ENCODE measurements around the gene CCDC77. TPM values are rescaled to one million over a fixed set of nuclear protein-coding genes. Genes with fewer than 3 reads are reported as not detected.

CCDC77 gene
- total RNA-seq, 4 donors from 2014 or later, result 3.4 to 18.3 (median 5.7) TPM

DNA sequence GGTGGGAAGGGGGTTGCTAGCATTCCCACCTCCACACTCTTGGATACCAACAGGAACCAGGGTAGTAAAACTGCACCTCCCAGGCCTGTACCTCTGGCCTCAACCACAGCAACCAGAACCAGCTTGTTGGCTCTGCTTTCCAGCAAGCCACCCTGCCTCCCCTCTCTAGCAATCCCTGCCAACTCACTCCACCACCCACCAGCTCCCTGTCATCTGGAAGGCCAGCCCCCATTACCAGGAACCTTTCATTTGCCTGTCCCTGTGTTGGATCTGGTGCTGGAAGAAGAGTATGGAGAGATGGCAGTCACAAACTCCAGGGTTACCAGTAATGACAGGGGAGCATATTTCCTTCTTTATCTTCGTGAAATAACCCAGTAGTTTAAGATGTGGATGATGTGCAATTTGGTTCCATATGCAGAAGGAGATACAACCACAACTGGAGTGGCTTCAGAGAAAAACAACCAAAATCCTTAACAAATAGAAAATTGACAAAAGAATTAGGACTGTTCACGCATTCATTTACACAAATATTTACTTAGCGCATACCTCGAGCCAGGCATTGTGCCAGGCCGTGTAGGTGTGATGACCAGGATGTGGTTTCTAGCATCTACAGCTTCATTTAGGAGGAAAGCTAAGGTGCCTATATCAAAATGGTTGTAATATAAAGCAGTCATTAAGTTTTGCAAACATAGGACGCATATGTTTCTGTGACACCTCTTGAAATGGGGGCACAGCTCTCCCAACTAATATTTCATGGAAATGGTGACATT lies 61.7 kb downstream of the CCDC77 start:
- no peak for DNase-seq (ENCODE audit: low spot score in 2 of 2)
- WGBS, 2 donors, result 75 to 81% methylated on average over 6 of the region's 6 CpGs

GRCh38 chr12:464484-465267 lies 63.2 kb downstream of the CCDC77 start:
- no peak for DNase-seq (ENCODE audit: low spot score in 2 of 2)

More for the DNA sequence above, 61.7 kb downstream of the CCDC77 start:
- TF ChIP-seq, protein P1, sequence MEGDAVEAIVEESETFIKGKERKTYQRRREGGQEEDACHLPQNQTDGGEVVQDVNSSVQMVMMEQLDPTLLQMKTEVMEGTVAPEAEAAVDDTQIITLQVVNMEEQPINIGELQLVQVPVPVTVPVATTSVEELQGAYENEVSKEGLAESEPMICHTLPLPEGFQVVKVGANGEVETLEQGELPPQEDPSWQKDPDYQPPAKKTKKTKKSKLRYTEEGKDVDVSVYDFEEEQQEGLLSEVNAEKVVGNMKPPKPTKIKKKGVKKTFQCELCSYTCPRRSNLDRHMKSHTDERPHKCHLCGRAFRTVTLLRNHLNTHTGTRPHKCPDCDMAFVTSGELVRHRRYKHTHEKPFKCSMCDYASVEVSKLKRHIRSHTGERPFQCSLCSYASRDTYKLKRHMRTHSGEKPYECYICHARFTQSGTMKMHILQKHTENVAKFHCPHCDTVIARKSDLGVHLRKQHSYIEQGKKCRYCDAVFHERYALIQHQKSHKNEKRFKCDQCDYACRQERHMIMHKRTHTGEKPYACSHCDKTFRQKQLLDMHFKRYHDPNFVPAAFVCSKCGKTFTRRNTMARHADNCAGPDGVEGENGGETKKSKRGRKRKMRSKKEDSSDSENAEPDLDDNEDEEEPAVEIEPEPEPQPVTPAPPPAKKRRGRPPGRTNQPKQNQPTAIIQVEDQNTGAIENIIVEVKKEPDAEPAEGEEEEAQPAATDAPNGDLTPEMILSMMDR (IDR thresholded peaks at IDR 0.05), result no peak
- no peak for TF ChIP-seq POLR2A (IDR thresholded peaks at IDR 0.05)
- intact Hi-C loops (cut with DNase I; ENCODE audit: low total_unique reads), result no loop called here
- no peak overlapping the region for H3K4me3 ChIP-seq (ENCODE audit: low read depth, poor library complexity, severe bottlenecking)

DNA sequence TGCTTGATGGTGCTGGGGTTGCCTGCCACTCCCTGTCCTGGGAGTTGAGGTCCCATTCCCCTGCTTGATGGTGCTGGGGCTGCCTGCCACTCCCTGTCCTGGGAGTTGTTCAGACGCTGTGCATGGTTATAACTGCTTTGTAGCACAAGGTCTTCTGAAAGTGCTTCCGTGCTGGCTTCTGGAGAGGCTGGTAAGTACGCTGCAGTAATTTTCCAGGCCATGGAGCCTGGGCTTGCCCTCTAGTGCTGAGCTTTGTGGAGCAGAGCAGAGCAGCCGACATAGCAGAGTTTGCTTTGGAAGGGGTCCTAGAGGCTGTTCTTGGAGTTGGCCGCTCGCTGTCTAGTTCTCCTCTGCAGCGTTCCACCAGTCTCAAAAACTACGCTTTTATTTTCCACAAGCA lies 64.6 kb downstream of the CCDC77 start:
- no peak for DNase-seq (ENCODE audit: low spot score in 2 of 2)
- intact Hi-C loops (cut with DNase I; ENCODE audit: low total_unique reads), result no loop called here

More at GRCh38 chr12:464484-465267, 63.2 kb downstream of the CCDC77 start:
- H3K4me3 ChIP-seq (ENCODE audit: low read depth, poor library complexity, severe bottlenecking), result no peak overlapping the region
- intact Hi-C loops (cut with DNase I; ENCODE audit: low total_unique reads), result no loop called here
- WGBS, 2 donors, result 51 to 56% methylated on average over 16 of the region's 16 CpGs
- TF ChIP-seq, protein P1 (IDR thresholded peaks at IDR 0.05), result no peak
- TF ChIP-seq POLR2A (IDR thresholded peaks at IDR 0.05), result no peak

GRCh38 chr12:466762-467161 lies 65.3 kb downstream of the CCDC77 start:
- WGBS, 2 donors, result 82 to 92% methylated on average over 5 of the region's 5 CpGs
- intact Hi-C loops (cut with DNase I; ENCODE audit: low total_unique reads), result no loop called here
- H3K4me3 ChIP-seq (ENCODE audit: low read depth, poor library complexity, severe bottlenecking), result no peak overlapping the region
- no peak for DNase-seq (ENCODE audit: low spot score in 2 of 2)
- TF ChIP-seq, protein P1 (IDR thresholded peaks at IDR 0.05), result no peak
- TF ChIP-seq POLR2A (IDR thresholded peaks at IDR 0.05), result no peak

More for the DNA sequence above, 64.6 kb downstream of the CCDC77 start:
- no peak overlapping the region for H3K4me3 ChIP-seq (ENCODE audit: low read depth, poor library complexity, severe bottlenecking)
- TF ChIP-seq, protein P1 (IDR thresholded peaks at IDR 0.05), result no peak
- TF ChIP-seq POLR2A (IDR thresholded peaks at IDR 0.05), result no peak
- WGBS, 2 donors, result 91 to 92% methylated on average over 8 of the region's 8 CpGs

DNA sequence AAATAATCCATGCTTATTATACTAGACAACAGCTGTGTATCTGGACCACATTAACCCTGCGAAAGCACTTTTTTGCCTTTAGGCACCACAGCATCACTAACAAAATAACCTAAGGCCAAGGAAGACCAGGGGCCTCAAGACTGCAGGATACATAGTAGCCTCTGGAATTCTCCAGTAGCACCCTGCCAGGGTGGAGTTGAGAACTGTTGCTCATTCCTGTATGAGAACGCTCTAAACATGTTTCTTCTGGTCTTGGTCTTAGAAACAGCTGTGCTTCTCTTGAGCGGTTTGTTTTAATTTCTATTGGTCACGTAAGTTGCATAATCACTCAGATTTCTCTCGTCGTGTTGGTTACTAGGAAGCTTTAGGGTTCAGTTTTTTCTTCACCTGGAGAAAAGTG lies 66.1 kb downstream of the CCDC77 start:
- TF ChIP-seq POLR2A (IDR thresholded peaks at IDR 0.05), result no peak
- TF ChIP-seq, protein P1 (IDR thresholded peaks at IDR 0.05), result no peak
- WGBS, 2 donors, result 75 to 79% methylated on average over 6 of the region's 6 CpGs
- no peak for DNase-seq (ENCODE audit: low spot score in 2 of 2)
- H3K4me3 ChIP-seq (ENCODE audit: low read depth, poor library complexity, severe bottlenecking), result no peak overlapping the region
- intact Hi-C loops (cut with DNase I; ENCODE audit: low total_unique reads), result no loop called here

All from lower leg skin (tissue), 4 donors.